ENCODE results near the gene CDH13.

The CDH13 gene

GRCh38 chr16:83599789-83600462, 973.2 kb downstream of the CDH13 start:
- no peak for DNase-seq

DNA sequence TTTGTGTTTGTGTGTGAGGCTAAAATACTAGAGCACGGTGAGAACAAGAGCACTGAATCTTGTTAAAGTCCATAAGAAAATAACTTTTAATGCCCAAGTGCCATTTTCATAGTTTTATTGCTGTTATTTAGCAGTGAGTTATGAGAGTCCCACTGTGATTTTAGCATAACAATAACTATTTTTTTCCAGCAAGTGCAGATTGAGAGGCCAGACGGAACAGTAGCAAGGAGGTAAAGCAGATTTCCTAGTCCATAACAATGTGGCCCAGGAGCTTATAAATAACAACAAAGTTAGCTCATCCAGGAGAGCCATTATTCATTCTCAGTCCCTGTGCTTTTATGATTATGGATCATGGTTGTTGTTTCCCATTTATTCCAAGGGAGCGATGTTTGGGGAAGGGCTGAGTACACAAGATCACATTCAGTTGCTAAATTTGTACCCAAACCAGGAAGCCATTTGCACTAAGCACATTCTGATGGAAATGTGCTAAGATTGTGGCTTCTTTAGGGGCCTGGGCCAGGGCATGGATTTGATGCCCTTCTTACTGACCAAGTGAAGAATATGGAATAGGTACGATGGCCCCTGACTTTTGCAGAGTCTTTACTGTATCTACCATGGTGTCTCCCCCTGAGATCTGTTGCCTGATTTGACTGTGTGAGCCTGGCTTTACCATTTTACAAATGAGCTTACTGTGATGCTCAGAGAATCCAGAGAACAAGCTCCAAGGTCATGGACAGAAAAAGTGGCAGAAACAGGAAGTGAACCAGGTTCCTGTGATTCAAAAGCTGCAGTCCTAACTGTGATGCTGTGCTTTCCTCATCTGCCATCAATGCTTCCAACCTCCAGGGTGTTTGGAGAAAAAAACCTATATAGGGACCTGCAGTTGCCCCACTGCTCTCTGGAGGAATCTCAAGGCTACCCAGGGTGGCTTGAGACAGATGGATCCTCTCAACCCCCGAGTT, 976.3 kb downstream of the CDH13 start:
- DNase-seq, result no peak

DNA sequence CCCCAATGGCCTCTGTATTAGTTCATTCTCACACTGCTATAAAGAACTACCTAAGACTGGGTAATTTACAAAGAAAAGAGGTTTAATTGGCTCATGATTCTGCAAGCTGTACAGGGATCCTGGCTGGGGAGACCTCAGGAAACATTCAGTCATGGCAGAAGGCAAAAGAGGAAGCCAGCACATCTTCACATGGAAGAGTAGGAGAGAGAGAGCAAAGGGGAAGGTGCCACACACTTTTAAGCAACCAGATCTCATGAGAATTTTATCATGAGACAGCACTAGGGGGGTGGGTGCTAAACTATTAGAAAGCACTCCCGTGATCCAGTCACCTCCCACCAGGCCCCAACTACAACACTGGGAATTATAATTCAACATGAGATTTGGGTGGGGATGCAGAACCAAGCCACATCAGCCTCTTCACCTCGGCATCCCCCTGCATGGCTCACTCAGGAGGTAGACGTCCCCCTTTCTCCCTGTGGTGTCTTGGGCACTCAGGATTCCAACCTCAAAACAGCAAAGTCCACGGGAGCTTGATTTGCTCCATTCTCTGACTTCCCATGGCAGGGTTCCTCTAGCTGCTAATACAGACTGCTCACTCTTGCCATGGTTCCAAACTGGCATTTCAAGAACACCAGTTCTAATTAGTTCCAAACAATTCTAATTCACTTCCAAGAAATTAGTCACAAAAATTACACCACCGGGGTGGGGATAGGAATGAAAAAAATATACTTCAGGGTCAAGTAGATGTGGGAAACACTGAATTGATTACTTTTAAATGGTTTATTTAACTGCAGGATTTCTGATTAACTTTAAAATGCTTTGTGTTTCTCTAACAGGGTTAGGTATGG, 977.2 kb downstream of the CDH13 start:
- no peak for DNase-seq

DNA sequence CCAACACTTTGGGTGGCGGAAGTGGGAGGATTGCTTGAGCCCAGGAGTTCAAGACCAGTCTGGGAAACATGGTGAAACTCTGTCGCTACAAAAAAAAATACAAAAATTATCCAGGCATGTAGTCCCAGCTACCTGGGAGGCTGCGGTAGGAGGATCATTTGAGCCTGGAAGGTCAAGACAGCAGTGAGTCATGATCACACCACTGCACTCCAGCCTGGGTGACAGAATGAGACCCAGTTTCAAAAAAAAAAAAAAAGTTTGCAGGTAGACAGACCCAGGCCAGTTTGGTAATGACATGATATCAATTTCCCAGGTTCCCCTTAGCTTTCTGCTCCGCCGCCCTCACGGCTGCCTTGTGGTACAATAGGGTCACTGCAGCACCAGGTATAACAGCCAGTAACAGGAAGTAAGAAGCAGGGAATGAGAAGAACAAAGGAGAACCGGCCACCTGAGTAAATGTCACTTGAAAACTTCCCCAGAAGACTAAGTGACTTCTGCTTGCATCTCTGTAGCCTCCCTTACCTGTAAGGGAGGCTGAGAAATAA, 979.8 kb downstream of the CDH13 start:
- no peak for DNase-seq

- DNase-seq, result no peak
These were observed 982.4 kb downstream of the CDH13 start for GRCh38 chr16:83609178-83609577.

- no peak for DNase-seq
These were observed 988.6 kb downstream of the CDH13 start for GRCh38 chr16:83615141-83615952.

DNA sequence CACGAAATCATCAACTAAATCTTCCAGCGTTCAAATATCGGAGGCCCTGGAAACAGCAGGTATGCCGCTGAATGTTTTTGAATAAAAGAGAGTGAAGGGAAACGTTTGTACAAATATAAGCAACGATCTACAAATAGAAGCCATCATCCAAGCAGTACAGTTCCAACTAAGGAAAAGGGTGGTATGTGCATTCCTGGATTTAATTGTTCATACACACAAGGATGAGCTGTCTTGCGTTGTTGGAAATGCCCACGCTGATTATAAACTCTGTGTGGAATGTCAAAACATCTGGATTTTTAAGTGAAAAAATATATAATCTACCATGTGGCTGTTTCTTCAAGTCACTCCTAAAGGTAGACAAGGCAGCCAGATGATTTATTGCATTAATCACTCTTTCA, 989.2 kb downstream of the CDH13 start:
- no peak for DNase-seq

GRCh38 chr16:83619381-83620150, 992.8 kb downstream of the CDH13 start:
- DNase-seq, result no peak

GRCh38 chr16:83622010-83622409, 995.2 kb downstream of the CDH13 start:
- DNase-seq, result no peak

- DNase-seq, result no peak
These were observed 996.4 kb downstream of the CDH13 start for GRCh38 chr16:83623091-83623730.

DNA sequence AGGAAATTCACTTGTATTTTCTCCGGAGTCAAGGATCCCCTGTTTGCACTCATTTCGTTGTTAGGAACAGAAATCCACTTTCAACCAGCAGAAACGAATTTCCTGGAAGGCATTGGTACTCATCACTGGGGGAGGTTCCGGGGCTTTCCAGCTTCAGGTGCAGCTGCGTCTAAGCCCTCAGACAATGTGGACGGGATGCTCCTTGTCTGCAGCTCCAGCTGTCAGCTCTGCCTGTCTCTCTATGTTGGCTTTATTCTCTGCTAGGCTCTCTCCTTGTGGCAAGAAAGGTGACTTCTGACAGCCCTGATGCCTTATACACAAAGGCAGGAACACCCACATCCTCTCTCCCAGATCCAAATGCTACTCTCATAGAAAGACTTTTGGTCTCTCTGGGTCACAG, 997.1 kb downstream of the CDH13 start:
- DNase-seq, result no peak

DNA sequence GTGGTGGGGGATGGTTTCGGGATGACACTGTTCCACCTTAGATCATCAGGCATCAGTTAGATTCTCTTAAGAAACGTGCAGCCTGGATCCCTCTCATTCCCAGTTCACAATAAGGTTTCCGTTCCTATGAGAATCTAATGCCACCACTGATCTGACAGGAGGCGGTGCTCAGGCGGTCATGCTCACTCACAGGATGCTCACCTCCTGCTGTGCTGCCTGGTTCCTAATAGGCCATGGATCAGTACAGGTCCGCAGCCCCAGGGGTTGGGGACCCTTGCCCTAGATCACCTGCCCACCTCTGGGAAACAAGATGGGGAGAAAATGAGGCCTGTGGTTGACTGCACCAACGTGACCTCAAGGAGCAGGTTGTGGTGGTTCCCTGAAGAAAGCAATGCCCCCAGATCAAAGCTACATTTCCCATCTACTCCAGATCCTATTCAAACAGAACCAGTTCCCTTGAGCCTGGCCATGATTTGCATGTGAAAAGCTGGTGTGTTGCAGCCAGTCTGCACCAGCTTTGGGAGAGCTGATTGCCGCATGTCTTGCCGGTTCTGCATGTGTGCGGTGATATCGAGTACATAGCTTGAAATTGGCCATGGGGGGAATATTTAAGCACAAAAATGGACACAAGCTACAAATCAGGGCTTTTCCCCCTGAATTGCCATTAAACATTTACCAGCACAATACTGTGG, 997.8 kb downstream of the CDH13 start:
- no peak for DNase-seq

DNA sequence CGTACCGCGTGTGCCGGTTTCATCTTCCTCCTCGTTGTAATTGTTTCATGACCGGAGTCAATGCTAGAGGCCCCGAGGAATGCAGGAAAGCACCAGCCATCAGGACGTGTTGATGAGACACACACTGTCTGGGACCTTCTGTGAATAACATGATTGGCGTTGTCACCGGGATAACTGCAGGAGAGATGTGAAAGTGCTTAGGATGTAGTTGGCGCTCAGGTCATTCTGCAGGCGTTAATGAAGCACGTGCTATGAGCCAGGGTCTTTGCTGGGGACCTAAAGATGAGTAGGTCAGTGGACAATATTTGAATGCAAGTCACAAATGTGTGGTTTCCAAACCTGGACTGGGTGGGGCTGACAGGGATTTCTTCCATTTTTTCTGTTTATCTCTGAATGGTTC, 999.4 kb downstream of the CDH13 start:
- DNase-seq, result no peak

GRCh38 chr16:83626676-83627075, 999.9 kb downstream of the CDH13 start:
- no peak for DNase-seq

DNA sequence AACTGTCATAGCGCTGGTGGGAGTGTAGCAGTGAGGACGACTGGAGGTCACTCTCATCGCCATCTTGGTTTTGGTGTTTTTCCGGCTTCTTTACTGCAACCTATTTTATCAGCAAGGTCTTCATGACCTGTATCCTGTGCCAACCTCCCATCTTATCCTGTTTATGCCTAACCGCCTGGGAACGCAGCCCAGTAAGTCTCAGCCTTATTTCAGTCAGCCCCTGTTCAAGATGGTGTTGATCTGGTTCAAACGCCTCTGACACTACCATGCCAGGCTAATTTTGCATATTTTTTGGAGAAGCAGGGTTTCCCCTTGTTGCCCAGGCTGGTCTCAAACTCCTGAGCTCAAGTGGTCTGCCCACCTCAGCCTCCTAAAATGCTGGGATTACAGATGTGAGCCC, 1001.2 kb downstream of the CDH13 start:
- no peak for DNase-seq

DNA sequence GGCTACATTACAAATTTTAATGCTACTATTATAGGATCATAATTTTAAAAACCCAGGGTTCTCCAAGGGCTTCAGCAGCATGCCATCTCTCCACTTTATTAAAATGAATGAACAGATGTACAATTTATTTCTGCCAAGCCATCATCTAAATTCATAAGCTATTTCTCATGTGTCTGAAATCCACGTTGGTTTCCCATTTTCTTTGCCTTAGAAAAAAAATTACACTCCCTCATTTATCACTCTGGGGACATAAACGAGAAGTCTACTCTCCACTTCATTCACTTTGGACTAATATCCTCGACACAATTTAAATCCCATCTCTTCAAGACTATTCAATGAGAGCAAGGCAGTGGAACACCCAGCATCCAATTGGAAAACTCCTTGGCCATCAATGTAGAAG, 1002.7 kb downstream of the CDH13 start:
- DNase-seq, result no peak

GRCh38 chr16:83629836-83630235, 1003.1 kb downstream of the CDH13 start:
- DNase-seq, result no peak

DNA sequence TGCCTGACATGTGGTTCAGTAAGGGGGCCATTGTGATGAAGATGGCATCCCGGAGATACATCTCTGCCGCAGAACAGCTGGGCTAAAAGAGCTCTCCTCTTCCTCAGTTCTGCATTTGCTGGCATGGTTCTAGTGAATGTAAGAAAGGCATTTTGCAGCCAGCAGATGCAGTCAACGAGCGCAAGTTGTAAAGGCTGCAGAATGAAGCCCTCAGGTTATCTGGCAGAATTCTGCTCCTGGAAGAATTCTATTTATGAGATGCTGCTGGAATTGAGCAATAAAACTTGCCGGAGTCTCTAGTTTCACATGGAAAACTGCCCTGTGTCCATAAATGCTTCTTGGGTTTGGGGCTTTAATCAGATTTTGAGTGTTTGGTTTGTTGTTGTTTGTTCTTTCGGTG, 1004.2 kb downstream of the CDH13 start:
- no peak for DNase-seq

DNA sequence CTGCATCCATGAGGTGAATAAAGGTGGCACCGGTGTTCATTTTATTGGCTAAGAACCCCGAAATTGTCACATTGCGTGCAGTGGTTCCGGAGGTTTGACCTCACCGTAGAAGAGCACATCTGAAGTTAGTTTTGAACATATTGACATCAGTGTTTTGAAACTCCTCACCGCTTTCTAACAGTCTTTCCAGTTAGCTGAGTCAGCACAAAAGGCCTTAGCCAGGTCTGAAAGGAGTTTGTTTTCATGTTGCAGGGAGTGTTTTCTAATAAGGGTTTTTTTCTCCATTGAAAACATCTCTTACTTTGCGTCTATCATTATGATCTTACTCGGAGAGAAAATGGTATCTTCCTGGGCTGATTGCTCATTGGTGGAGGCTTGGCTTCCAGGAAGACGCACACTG, 1006.5 kb downstream of the CDH13 start:
- DNase-seq, result no peak

DNA sequence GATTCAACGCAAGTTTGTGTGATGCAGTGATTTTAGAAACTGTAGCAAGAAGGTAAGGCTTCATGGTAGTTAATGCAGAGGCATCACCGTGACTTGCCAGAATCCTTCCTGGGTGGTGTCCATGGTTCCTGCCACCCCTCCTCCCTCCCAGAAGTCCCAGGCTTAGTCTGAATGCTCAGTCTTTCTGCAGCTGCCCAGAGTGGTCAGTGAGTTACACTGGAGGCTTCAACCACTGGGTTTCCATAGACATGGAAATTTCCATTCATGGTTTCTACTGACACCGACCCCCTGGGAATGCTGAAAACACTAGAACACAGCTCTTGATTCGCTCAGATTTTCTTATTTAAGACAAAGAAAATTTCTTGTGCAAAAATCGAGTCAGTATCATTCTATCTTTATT, 1021.6 kb downstream of the CDH13 start:
- DNase-seq, result no peak

Data from NCI-H226 (cell line).